ENCODE results near the gene ACER3. TPM values are rescaled to one million over a fixed set of nuclear protein-coding genes. Genes with fewer than 3 reads are reported as not detected.
A peak's percentile ranks its signal among the peaks of the same experiment; 100 is the strongest.

ACER3 gene
- total RNA-seq, 1 experiment from 2014 or later = 13.7 TPM

DNA sequence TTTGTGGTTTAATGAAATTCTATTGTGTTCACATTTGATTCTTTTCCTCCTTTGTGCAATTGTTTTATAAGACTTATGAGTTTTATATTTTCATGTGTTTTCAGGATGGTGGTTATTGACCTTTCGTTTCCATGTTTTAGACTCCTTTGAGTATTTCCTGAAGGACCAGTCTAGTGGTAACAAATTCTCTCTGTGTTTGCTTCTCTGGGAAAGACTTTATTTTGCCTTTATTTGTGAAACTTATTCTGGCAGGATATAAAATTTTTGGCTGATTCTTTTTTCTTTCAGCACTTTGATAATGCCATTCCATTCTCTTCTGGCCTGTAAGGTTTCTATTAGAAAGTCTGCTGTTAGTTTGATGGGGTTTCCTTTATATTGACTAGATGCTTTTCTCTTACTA lies 83.5 kb downstream of the ACER3 start:
- H3K4me3 Mint-ChIP-seq = no peak overlapping the region
- ChIA-PET POLR2A (no interaction called here), CTCF (no interaction called here)
- H3K36me3 Mint-ChIP-seq = peaks cover 18% of the 10 kb centered on the region
- ATAC-seq (no peak), DNase-seq (ENCODE audit: low spot score) (no peak)
- TF ChIP-seq ZNF317 (CRISPR knock-in tag; IDR thresholded peaks at IDR 0.05; ENCODE audit: borderline replicate concordance, low read depth) (peak; percentile 53; the same call in 1 of the 2 replicates), JUN (CRISPR knock-in tag; IDR thresholded peaks at IDR 0.05) (no peak)
- H3K27ac Mint-ChIP-seq = no peak overlapping the region
- H3K4me1 Mint-ChIP-seq = peaks cover 32% of the 10 kb centered on the region
- H3K27me3 Mint-ChIP-seq (ENCODE audit: low read depth) = no peaks in the 10 kb centered on the region
- H3K9me3 Mint-ChIP-seq = peaks cover 18% of the 10 kb centered on the region

DNA sequence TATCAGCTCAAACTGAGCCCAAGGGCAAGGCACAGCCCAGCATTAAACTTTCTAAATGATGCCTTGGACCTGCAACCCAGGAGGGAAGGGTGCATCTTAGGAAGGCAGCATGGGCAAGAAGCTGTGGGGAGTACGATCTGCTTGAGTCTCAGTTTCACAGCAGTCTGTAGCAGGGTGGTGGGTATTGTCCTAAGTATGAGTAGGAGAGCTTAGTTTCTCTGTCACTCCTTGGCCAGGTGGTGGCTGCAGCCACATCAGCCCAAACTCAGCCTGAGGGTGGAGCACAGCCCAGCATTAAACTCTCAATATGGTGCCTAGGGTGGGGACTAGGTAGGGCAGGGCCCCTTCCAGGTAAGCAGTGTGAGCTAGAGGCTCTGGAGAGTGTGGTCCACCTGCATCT lies 85.5 kb downstream of the ACER3 start:
- Mint-ChIP-seq H3K9me3 (peaks cover 18% of the 10 kb centered on the region), H3K27ac (no peak overlapping the region), H3K4me3 (no peak overlapping the region), H3K36me3 (peaks cover 18% of the 10 kb centered on the region), H3K27me3 (ENCODE audit: low read depth) (no peaks in the 10 kb centered on the region), H3K4me1 (peaks cover 26% of the 10 kb centered on the region)
- ChIA-PET POLR2A (no interaction called here), CTCF (interaction anchor here (1.2 to 2.5 kb wide), 2 partner anchors 26 to 101 kb away, joined by 5 to 12 read pairs; no protein-coding TSS in a partner anchor)
- DNase-seq (ENCODE audit: low spot score) (no peak), ATAC-seq (no peak)
- TF ChIP-seq HMGA2 (CRISPR knock-in tag; IDR thresholded peaks at IDR 0.05) (no peak), GRHL2 (CRISPR knock-in tag; IDR thresholded peaks at IDR 0.05; ENCODE audit: insufficient replicate concordance, severe bottlenecking) (no peak), RELA (CRISPR knock-in tag; IDR thresholded peaks at IDR 0.05; ENCODE audit: borderline replicate concordance) (no peak), MYBL2 (CRISPR knock-in tag; IDR thresholded peaks at IDR 0.05) (no peak), RORB (CRISPR knock-in tag; IDR thresholded peaks at IDR 0.05) (no peak), ETV6 (CRISPR knock-in tag; IDR thresholded peaks at IDR 0.05) (no peak), NFYB (CRISPR knock-in tag; conservative IDR thresholded peaks at IDR 0.05; ENCODE audit: low read depth) (no peak), CREM (CRISPR knock-in tag; IDR thresholded peaks at IDR 0.05) (no peak), ELF4 (CRISPR knock-in tag; IDR thresholded peaks at IDR 0.05; ENCODE audit: low read depth) (no peak), TEAD4 (CRISPR knock-in tag; IDR thresholded peaks at IDR 0.05) (no peak)
- TF ChIP-seq, protein P1, sequence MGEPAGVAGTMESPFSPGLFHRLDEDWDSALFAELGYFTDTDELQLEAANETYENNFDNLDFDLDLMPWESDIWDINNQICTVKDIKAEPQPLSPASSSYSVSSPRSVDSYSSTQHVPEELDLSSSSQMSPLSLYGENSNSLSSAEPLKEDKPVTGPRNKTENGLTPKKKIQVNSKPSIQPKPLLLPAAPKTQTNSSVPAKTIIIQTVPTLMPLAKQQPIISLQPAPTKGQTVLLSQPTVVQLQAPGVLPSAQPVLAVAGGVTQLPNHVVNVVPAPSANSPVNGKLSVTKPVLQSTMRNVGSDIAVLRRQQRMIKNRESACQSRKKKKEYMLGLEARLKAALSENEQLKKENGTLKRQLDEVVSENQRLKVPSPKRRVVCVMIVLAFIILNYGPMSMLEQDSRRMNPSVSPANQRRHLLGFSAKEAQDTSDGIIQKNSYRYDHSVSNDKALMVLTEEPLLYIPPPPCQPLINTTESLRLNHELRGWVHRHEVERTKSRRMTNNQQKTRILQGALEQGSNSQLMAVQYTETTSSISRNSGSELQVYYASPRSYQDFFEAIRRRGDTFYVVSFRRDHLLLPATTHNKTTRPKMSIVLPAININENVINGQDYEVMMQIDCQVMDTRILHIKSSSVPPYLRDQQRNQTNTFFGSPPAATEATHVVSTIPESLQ (CRISPR knock-in tag; IDR thresholded peaks at IDR 0.05) = no peak
- TF ChIP-seq, protein P2, sequence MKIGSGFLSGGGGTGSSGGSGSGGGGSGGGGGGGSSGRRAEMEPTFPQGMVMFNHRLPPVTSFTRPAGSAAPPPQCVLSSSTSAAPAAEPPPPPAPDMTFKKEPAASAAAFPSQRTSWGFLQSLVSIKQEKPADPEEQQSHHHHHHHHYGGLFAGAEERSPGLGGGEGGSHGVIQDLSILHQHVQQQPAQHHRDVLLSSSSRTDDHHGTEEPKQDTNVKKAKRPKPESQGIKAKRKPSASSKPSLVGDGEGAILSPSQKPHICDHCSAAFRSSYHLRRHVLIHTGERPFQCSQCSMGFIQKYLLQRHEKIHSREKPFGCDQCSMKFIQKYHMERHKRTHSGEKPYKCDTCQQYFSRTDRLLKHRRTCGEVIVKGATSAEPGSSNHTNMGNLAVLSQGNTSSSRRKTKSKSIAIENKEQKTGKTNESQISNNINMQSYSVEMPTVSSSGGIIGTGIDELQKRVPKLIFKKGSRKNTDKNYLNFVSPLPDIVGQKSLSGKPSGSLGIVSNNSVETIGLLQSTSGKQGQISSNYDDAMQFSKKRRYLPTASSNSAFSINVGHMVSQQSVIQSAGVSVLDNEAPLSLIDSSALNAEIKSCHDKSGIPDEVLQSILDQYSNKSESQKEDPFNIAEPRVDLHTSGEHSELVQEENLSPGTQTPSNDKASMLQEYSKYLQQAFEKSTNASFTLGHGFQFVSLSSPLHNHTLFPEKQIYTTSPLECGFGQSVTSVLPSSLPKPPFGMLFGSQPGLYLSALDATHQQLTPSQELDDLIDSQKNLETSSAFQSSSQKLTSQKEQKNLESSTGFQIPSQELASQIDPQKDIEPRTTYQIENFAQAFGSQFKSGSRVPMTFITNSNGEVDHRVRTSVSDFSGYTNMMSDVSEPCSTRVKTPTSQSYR (CRISPR knock-in tag; IDR thresholded peaks at IDR 0.05) = no peak
- TF ChIP-seq, protein P3, sequence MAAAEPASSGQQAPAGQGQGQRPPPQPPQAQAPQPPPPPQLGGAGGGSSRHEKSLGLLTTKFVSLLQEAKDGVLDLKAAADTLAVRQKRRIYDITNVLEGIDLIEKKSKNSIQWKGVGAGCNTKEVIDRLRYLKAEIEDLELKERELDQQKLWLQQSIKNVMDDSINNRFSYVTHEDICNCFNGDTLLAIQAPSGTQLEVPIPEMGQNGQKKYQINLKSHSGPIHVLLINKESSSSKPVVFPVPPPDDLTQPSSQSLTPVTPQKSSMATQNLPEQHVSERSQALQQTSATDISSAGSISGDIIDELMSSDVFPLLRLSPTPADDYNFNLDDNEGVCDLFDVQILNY (CRISPR knock-in tag; IDR thresholded peaks at IDR 0.05) = no peak
- TF ChIP-seq, protein P4, sequence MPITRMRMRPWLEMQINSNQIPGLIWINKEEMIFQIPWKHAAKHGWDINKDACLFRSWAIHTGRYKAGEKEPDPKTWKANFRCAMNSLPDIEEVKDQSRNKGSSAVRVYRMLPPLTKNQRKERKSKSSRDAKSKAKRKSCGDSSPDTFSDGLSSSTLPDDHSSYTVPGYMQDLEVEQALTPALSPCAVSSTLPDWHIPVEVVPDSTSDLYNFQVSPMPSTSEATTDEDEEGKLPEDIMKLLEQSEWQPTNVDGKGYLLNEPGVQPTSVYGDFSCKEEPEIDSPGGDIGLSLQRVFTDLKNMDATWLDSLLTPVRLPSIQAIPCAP (CRISPR knock-in tag; IDR thresholded peaks at IDR 0.05) = no peak
- TF ChIP-seq, protein P5, sequence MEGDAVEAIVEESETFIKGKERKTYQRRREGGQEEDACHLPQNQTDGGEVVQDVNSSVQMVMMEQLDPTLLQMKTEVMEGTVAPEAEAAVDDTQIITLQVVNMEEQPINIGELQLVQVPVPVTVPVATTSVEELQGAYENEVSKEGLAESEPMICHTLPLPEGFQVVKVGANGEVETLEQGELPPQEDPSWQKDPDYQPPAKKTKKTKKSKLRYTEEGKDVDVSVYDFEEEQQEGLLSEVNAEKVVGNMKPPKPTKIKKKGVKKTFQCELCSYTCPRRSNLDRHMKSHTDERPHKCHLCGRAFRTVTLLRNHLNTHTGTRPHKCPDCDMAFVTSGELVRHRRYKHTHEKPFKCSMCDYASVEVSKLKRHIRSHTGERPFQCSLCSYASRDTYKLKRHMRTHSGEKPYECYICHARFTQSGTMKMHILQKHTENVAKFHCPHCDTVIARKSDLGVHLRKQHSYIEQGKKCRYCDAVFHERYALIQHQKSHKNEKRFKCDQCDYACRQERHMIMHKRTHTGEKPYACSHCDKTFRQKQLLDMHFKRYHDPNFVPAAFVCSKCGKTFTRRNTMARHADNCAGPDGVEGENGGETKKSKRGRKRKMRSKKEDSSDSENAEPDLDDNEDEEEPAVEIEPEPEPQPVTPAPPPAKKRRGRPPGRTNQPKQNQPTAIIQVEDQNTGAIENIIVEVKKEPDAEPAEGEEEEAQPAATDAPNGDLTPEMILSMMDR (IDR thresholded peaks at IDR 0.05) = no peak
- TF ChIP-seq, protein P6, sequence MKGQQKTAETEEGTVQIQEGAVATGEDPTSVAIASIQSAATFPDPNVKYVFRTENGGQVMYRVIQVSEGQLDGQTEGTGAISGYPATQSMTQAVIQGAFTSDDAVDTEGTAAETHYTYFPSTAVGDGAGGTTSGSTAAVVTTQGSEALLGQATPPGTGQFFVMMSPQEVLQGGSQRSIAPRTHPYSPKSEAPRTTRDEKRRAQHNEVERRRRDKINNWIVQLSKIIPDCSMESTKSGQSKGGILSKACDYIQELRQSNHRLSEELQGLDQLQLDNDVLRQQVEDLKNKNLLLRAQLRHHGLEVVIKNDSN (CRISPR knock-in tag; IDR thresholded peaks at IDR 0.05) = no peak

All from WTC11 (cell line).